DMS79 treated with DMSO at 0.1 percent for 48 hours (cell line): ENCODE data around the gene CSPG4.

ENCODE experiments used
- DNase-seq: peaks from one replicate; lab custom pipeline; 2025; lab: John Stamatoyannopoulos, UW

The CSPG4 gene

GRCh38 chr15:75669191-75669878 is 43.3 kb downstream of the CSPG4 start:
- no peak for DNase-seq

DNA sequence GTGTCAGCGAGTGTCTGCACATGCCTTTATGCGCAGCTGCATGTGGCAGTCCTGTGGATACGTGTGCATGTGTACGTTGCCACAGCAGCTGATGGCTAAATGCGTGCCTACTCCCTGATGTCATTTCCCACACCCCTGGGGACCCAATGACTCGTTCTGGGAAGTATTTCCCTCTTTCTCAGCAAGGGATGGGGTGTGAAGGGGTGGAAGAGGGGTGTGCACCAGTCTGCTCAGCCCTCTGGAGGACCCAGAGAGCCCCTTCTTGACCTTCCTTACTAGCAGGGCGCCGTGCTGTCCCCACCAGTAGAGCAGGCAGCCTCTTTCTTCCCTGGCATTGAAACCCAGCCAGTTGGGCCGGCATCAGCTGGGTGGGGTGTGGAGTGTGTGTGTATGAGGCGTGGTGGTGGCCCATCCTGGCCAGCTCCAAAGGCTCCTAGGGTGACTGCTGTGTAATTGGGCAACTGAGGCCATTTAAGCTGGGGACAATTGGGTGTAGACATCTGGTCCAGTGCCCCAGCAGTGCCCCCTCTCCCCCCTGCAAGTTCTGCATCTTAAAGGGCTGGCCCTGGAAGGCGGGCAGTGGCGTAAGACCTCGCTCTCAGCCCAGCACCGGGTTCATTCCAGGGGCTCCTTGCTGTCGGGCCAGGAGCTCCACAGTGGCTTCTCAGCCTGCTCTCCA is 45.7 kb downstream of the CSPG4 start:
- no peak for DNase-seq

- DNase-seq, result no peak
These were observed 48.7 kb downstream of the CSPG4 start for GRCh38 chr15:75663931-75664421.

- no peak for DNase-seq
These were observed 49.7 kb downstream of the CSPG4 start for GRCh38 chr15:75662823-75663519.

GRCh38 chr15:75661756-75662140 is 50.9 kb downstream of the CSPG4 start:
- DNase-seq, result no peak

- DNase-seq, result no peak
These were observed 51.4 kb downstream of the CSPG4 start for GRCh38 chr15:75661100-75661755.

GRCh38 chr15:75659928-75660645 is 52.6 kb downstream of the CSPG4 start:
- DNase-seq, result no peak

DNA sequence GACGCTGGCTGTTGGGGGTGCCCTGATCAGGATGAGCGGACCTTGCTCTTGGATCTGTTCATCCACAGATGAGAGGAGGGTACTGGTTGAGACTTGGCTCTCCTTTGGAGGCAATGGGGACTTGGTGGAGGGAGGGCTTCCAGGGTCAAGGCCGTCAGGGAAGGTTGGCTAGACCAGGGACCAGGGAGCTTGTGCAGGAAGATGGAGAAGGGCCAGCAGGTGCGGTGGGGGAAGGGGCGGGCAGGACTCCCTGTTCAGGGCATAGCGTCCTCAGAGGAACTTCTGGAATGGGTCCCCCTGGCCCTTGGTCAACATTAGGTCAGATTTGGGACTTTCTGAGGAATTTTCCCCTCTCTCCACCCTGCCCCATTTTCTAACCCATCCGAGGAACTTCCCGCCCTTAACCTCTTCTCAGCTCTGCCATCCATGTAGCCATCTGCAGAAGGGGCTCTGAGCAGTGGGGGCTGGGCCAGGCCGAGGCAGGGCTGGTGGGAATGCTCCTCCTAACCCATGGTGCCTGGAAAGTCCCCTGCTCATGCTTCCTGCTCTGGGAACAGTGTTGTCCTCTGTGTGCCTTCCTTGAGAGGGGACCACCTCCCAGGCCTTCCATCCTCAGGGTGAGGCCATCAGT is 53.4 kb downstream of the CSPG4 start:
- DNase-seq, result no peak

- no peak for DNase-seq
These were observed 55.8 kb downstream of the CSPG4 start for GRCh38 chr15:75656813-75657212.

GRCh38 chr15:75656331-75656730 is 56.3 kb downstream of the CSPG4 start:
- DNase-seq, result no peak

DNA sequence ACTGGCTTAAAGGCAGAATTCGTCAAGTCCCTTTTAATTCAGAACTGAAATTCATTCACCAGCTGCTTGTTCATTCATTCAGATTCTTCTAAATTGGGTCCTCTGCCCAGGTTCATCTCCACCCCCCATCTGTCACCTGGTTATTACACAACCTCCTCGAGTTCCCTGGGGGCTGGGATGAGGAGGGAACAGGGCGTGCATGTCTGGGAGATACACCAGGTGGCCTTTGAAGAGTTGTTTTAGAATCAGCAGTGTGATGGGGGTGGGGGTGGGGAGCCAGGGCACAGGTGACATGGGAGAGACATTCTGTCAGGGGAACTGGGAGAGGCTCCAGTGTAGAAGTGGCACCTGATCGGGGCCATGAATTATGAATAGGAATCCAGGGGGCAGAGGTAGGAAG is 56.7 kb downstream of the CSPG4 start:
- DNase-seq, result no peak

DNA sequence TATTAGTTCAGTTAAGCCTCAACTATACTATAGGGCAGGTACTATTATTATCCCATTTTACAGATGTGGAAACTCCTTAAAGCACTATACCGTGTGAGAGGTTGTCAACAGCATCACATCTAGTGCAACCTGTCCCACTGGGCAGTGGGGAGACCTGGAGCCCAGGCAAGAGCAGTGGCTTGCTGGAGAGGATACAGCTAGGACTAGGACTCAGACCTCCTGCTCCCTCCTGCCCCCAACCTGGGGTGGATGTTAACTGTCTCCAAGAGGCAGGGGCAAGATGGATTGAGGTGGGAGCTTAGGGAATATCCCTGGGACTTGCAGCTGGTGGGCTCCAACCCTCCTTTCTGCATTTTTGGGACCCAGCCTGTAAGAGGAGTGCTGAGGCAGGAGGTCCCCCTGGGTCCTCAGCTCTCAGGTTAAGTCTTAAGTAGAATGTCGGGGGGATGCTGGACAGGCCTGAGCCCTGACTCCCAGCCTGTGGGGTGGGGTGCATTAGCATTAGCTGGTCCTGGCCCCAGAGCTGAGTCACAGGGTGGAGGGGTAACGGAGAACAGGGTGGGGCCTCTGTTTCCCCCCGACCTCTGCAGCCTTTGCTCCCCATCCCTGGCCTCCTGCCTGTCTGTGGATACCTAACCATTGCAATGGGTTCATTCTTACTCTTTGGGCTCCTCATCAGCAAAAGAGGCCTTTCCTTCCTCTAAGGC is 58.3 kb downstream of the CSPG4 start:
- no peak for DNase-seq

DNA sequence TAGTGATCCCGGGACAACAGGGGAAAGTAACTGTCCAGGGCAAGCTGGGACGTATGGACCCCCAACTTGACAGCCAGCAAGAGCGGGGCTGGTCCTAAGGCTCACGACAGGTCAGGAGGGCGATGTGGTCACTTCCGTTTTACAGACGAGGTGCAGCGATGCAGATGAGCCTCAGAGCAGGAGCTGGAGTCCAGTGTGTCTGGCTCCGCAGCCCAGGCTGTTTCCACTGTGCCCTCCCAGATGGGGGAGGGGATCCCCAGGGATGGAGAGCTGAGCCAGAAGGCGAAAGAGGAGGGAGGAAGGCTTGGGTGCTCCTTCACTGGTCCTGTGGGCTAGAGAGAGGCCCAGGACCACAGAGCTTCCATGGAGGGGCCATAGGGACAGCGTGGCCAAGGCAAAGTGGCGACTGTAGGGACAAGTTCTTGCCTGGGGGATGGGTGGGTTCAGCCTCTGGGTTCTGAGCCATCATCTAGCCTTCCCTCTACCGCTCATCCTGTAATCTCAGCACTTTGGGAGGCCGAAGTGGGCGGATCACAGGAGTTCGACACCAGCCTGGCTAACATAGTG is 59.2 kb downstream of the CSPG4 start:
- no peak for DNase-seq

- DNase-seq, result no peak
These were observed 60.7 kb downstream of the CSPG4 start for GRCh38 chr15:75651810-75652543.

DNA sequence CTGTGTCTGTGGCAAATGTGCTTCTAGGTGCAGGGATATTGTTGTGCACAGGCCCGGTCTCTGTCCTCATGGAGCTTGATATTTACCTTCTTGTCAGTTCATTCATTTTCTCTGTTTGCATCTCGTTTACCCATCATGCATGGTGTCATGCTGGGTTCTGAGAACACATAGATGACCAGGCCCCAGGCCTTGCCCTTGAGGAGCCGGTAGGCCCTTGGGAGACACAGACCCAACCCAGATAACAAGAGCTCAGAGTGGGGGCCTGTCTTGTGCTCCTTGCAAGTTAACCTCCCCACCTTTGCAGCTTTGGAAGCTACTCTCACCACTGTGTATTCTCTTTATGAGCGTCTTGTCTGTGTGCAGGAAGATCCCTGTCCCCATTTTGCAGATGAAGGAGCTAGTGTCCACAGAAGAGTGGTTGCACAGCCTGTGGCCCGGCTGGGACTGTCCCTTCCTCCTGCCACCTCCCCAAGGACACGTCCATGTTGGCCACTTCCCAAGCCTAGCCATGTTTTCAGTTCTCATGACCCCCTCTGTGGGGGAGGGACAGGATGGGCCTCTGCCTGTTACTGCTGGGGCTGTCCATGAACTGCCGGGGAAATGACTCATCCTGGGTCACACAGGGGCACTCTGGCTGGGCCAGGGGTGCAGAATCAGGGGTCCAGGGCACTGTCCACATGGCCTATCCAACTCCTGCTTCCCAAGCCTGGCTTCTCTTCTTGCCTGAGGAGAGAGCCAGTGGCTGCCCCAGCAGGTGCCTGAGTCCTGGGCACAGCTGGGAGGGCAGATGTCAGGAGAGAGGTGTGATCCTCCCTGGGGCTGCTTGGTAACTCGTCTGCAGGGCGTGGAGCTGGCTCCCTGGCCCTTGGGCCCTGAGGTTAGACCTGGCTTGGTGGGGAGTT is 61.5 kb downstream of the CSPG4 start:
- no peak for DNase-seq

GRCh38 chr15:75649848-75650247 is 62.8 kb downstream of the CSPG4 start:
- DNase-seq, result no peak

DNA sequence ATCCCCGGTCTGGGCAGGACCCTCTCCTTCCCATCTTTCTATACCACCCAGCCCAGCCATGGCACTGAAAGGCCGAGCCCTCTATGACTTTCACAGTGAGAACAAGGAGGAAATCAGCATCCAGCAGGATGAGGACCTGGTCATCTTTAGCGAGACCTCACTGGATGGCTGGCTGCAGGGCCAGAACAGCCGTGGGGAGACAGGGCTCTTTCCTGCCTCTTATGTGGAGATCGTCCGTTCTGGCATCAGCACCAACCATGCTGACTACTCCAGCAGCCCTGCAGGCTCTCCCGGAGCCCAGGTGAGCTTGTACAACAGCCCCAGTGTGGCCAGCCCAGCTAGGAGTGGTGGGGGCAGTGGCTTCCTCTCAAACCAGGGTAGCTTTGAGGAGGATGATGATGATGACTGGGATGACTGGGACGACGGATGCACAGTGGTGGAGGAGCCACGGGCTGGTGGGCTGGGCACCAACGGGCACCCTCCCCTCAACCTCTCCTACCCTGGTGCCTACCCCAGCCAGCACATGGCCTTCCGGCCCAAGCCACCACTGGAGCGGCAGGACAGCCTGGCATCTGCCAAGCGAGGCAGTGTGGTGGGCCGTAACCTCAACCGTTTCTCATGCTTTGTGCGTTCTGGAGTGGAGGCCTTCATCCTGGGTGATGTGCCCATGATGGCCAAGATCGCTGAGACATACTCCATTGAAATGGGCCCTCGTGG is 63.4 kb downstream of the CSPG4 start:
- no peak for DNase-seq
